ENCODE data around the gene PCBP1. TPM values are rescaled to one million over a fixed set of nuclear protein-coding genes. Genes with fewer than 3 reads are reported as not detected.
"Not testable (repeated sequence)": the region's sequence is repeated elsewhere in the genome, so short reads cannot be mapped to it uniquely, and the experiment has no call there.

PCBP1 gene
- total and polyA plus RNA-seq, 9 of the 15 experiments (the other 6 are each of a cell fraction or from before 2014, with no cell fraction given), result 19.2 to 407 (median 78.1) TPM

DNA sequence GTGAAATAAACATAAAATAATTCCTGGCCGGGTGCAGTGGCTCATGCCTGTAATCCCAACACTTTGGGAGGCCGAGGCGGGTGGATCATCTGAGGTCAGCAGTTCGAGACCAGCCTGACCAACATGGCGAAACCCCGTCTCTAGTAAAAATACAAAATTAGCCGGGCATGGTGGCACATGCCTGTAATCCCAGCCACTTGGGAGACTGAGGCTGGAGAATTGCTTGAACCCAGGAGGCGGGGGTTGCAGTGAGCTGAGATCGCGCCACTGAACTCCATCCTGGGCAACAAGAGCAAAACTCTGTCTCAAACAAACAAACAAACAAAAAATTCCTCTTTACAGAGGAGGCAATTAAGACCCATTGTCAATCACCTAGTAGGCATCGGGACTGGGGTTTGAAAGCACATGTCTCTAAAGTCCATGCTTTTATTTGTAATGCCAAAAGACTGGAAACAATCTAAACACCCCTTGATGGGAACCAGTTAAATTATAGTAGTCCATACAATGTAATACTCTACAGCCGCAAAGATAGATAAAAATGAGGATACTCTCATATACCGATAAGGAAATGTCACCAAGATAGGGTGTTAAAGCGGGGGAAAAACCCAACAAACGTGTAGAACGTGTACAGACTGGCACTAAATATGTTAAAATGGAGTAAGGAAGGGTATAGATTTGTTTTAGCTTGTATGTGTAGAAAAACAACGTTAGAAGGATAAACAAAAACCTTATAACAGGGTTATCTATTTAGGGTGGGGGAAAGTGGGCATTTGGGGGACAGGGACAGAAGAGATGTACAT is 44.3 kb downstream of the PCBP1 start:
- FAIRE-seq; H3K9me1 ChIP-seq (ENCODE audit: control insufficient read depth, insufficient read depth, low read length); H3K27me3 ChIP-seq (ENCODE audit: control insufficient read depth in 2 of 2, insufficient read depth in 2 of 2, low read length in 2 of 2); ATAC-seq; H3K36me3 ChIP-seq (ENCODE audit: control insufficient read depth, insufficient read depth, low read length); H3K9me3 ChIP-seq (replicated peaks; ENCODE audit: control insufficient read depth, insufficient read depth, low read depth, low read length); H4K20me1 ChIP-seq (replicated peaks; ENCODE audit: control insufficient read depth, insufficient read depth, low read length); H3K79me2 ChIP-seq (ENCODE audit: control insufficient read depth, insufficient read depth, low read length); H3K4me3 ChIP-seq; CTCF ChIA-PET (ENCODE audit: low intra/inter-chr PET ratio): not testable (repeated sequence)
- Histone ChIP-seq H3K27ac (ENCODE audit: extremely low read depth, low read depth, low read length) (peak overlapping the region; percentile 95), H3K4me1 (replicated peaks in 1 of 2; ENCODE audit: control insufficient read depth in 2 of 2, insufficient read depth in 2 of 2, low read length in 2 of 2) (peaks cover 38 to 60% of the 10 kb centered on the region in 2 experiments), H2AFZ (ENCODE audit: low read depth, low read length) (peak overlapping the region; percentile 90), H3K9ac (ENCODE audit: insufficient read depth in 1 of 2, low read depth in 2 of 2, low read length in 2 of 2) (peak overlapping the region in 1 of 2 experiments; percentile 78; a peak in 2 of 4 replicates), H3K4me2 (ENCODE audit: insufficient read depth, low read length) (peak overlapping the region; percentile 77)
- peak in 1 of 4 experiments; percentile 29 for DNase-seq (ENCODE audit: extremely low read depth in 1 of 4, low spot score in 3 of 4)
- POLR2A ChIA-PET, result interaction anchor here (1.9 to 6.0 kb wide), 3 partner anchors 7 to 218 kb away, joined by 9 to 74 read pairs (median 17); partner anchors contain the start of genes MXD1 and SNRPG
- WGBS (ENCODE audit: insufficient coverage, low coverage, missing lambda C conversion rate), result 39% methylated on average over 15 of the region's 17 CpGs
- in situ Hi-C loops (cut with MboI), result loop anchor here (10.0 kb wide), 1 partner anchor 407 kb away; no protein-coding TSS in a partner anchor
- BruUV-seq (replicated peaks), result TSS peak; percentile 60
- intact Hi-C loops (cut with micrococcal nuclease), result loop anchor here (2.0 kb wide), 1 partner anchor 23 kb away; no protein-coding TSS in a partner anchor
- TF ChIP-seq HDAC1 (IDR thresholded peaks at IDR 0.05) (0 out of 4 replicates have a peak, but pooled peaks of 1 of the 2 experiments have one; percentile 7), ZNF197 (CRISPR knock-in tag; IDR thresholded peaks at IDR 0.05; ENCODE audit: low read depth) (0 out of 2 replicates have a peak, but pooled peaks have one; percentile 5), CBFA2T3 (IDR thresholded peaks at IDR 0.05) (peak; percentile 25; the same call in 1 of the 2 replicates), ARID1B (IDR thresholded peaks at IDR 0.05) (peak; percentile 35; the same call in 1 of the 2 replicates), DPF2 (IDR thresholded peaks at IDR 0.05) (peak; percentile 20; the same call in 1 of the 2 replicates)
- TF ChIP-seq, protein P1, sequence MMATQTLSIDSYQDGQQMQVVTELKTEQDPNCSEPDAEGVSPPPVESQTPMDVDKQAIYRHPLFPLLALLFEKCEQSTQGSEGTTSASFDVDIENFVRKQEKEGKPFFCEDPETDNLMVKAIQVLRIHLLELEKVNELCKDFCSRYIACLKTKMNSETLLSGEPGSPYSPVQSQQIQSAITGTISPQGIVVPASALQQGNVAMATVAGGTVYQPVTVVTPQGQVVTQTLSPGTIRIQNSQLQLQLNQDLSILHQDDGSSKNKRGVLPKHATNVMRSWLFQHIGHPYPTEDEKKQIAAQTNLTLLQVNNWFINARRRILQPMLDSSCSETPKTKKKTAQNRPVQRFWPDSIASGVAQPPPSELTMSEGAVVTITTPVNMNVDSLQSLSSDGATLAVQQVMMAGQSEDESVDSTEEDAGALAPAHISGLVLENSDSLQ (IDR thresholded peaks at IDR 0.05), result peak; percentile 64; the same call in 1 of the 2 replicates
- TF ChIP-seq, protein P2, sequence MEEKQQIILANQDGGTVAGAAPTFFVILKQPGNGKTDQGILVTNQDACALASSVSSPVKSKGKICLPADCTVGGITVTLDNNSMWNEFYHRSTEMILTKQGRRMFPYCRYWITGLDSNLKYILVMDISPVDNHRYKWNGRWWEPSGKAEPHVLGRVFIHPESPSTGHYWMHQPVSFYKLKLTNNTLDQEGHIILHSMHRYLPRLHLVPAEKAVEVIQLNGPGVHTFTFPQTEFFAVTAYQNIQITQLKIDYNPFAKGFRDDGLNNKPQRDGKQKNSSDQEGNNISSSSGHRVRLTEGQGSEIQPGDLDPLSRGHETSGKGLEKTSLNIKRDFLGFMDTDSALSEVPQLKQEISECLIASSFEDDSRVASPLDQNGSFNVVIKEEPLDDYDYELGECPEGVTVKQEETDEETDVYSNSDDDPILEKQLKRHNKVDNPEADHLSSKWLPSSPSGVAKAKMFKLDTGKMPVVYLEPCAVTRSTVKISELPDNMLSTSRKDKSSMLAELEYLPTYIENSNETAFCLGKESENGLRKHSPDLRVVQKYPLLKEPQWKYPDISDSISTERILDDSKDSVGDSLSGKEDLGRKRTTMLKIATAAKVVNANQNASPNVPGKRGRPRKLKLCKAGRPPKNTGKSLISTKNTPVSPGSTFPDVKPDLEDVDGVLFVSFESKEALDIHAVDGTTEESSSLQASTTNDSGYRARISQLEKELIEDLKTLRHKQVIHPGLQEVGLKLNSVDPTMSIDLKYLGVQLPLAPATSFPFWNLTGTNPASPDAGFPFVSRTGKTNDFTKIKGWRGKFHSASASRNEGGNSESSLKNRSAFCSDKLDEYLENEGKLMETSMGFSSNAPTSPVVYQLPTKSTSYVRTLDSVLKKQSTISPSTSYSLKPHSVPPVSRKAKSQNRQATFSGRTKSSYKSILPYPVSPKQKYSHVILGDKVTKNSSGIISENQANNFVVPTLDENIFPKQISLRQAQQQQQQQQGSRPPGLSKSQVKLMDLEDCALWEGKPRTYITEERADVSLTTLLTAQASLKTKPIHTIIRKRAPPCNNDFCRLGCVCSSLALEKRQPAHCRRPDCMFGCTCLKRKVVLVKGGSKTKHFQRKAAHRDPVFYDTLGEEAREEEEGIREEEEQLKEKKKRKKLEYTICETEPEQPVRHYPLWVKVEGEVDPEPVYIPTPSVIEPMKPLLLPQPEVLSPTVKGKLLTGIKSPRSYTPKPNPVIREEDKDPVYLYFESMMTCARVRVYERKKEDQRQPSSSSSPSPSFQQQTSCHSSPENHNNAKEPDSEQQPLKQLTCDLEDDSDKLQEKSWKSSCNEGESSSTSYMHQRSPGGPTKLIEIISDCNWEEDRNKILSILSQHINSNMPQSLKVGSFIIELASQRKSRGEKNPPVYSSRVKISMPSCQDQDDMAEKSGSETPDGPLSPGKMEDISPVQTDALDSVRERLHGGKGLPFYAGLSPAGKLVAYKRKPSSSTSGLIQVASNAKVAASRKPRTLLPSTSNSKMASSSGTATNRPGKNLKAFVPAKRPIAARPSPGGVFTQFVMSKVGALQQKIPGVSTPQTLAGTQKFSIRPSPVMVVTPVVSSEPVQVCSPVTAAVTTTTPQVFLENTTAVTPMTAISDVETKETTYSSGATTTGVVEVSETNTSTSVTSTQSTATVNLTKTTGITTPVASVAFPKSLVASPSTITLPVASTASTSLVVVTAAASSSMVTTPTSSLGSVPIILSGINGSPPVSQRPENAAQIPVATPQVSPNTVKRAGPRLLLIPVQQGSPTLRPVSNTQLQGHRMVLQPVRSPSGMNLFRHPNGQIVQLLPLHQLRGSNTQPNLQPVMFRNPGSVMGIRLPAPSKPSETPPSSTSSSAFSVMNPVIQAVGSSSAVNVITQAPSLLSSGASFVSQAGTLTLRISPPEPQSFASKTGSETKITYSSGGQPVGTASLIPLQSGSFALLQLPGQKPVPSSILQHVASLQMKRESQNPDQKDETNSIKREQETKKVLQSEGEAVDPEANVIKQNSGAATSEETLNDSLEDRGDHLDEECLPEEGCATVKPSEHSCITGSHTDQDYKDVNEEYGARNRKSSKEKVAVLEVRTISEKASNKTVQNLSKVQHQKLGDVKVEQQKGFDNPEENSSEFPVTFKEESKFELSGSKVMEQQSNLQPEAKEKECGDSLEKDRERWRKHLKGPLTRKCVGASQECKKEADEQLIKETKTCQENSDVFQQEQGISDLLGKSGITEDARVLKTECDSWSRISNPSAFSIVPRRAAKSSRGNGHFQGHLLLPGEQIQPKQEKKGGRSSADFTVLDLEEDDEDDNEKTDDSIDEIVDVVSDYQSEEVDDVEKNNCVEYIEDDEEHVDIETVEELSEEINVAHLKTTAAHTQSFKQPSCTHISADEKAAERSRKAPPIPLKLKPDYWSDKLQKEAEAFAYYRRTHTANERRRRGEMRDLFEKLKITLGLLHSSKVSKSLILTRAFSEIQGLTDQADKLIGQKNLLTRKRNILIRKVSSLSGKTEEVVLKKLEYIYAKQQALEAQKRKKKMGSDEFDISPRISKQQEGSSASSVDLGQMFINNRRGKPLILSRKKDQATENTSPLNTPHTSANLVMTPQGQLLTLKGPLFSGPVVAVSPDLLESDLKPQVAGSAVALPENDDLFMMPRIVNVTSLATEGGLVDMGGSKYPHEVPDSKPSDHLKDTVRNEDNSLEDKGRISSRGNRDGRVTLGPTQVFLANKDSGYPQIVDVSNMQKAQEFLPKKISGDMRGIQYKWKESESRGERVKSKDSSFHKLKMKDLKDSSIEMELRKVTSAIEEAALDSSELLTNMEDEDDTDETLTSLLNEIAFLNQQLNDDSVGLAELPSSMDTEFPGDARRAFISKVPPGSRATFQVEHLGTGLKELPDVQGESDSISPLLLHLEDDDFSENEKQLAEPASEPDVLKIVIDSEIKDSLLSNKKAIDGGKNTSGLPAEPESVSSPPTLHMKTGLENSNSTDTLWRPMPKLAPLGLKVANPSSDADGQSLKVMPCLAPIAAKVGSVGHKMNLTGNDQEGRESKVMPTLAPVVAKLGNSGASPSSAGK (IDR thresholded peaks at IDR 0.05), result peak; percentile 56

All from K562 (cell line).